Suppressor macrophage (primary cell): ENCODE results near the gene ACTMAP.

Experiments used
- DNase-seq, 4 experiments: peaks; one replicate each; pipeline ENCODE4 v3.0.0-alpha.2; 2020 to 2022

ACTMAP gene

DNA sequence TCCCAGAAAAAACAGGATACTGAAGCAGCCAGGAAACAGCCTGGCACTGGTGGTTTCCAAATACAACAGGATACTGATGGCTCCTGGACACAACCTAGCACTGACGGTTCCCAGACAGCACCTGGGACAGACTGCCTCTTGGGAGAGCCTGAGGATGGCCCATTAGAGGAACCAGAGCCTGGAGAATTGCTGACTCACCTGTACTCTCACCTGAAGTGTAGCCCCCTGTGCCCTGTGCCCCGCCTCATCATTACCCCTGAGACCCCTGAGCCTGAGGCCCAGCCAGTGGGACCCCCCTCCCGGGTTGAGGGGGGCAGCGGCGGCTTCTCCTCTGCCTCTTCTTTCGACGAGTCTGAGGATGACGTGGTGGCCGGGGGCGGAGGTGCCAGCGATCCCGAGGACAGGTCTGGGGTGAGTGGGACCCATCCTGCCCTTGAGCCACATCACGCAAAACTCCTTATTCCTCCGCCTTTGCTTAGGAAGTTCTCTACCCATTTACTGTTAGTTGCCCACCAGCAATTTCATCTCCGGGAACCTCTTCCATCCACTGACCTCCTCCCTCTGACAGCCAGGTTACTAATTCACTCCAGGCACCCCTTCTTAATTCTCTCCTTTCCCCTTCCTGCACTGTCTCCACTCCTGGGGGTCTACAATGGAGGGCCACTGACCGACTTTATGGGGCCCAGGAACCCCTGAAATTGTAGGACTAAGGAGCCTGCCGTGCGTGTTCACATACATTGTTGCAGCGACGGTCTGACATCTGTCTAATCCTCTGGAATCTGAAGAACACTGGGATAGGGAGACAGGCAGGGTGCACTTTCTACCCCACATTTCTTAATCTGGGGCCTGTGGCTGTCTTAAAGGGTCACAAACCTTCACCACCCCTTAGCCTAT is 32.1 kb downstream of the ACTMAP start:
- peak in 1 of 4 experiments; percentile 15 for DNase-seq

DNA sequence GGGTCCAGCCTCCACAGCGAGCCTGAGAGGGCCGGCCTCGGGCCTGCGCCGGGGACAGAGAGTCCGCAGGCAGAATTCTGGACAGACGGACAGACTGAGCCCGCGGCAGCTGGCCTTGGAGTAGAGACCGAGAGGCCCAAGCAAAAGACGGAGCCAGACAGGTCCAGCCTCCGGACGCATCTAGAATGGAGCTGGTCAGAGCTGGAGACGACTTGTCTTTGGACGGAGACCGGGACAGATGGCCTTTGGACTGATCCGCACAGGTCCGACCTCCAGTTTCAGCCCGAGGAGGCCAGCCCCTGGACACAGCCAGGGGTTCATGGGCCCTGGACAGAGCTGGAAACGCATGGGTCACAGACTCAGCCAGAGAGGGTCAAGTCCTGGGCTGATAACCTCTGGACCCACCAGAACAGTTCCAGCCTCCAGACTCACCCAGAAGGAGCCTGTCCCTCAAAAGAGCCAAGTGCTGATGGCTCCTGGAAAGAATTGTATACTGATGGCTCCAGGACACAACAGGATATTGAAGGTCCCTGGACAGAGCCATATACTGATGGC is 32.9 kb downstream of the ACTMAP start:
- DNase-seq: peak in 1 of 4 experiments; percentile 6

- DNase-seq: peak; percentile 97 to 100 (median 98)
Measured at GRCh38 chr19:40716482-40717324, 33.6 kb downstream of the ACTMAP start, which contains the start of the genes COQ8B and ITPKC. COQ8B (minus strand) TSS chr19:40716886; CDS start chr19:40714632, 2,254 bp downstream. ITPKC (plus strand) TSS chr19:40717112; CDS start chr19:40717136, 24 bp downstream.

- DNase-seq: no peak
Measured at GRCh38 chr19:40716031-40716481, 34.2 kb downstream of the ACTMAP start.

GRCh38 chr19:40714441-40715299 is 35.6 kb downstream of the ACTMAP start:
- DNase-seq: peak; percentile 89 to 94 (median 92)

GRCh38 chr19:40713939-40714338 is 36.3 kb downstream of the ACTMAP start:
- DNase-seq: no peak

DNA sequence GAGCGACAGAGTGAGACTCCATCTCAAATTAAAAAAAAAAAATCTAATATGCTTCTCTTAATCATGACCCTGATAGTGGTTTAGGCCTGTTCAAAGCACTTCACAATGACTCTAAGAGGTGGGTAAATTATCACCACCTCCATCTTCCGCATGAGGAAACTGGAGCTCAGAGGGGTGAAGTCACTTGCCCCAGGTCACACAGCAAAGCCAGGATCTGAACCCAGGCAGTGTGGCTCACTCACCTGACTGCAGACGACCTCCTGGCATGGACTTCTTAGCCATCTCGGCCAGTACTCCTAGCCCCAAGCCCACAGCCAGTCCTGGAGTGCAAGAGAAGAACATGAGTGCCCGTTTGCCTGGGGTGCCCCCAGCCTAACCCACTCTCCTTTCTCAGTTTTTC is 40.5 kb downstream of the ACTMAP start:
- DNase-seq: no peak

DNA sequence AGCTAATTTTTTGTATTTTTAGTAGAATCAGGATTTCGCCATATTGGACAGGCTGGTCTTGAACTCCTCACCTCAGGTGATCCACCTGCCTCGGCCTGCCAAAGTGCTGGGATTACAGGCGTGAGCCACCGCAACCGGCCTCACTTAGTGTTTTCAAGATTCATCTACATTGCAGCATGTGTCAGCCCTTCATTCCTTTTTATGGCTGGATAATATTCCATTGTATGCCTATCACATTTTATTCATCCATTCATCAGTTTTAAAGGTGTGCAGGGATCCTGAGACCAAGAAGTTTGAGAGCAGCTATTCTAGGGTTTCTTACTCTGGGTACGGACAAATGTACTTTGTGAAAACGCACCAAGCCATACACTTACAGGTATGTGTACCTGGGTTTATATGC is 42.7 kb downstream of the ACTMAP start:
- DNase-seq: no peak

DNA sequence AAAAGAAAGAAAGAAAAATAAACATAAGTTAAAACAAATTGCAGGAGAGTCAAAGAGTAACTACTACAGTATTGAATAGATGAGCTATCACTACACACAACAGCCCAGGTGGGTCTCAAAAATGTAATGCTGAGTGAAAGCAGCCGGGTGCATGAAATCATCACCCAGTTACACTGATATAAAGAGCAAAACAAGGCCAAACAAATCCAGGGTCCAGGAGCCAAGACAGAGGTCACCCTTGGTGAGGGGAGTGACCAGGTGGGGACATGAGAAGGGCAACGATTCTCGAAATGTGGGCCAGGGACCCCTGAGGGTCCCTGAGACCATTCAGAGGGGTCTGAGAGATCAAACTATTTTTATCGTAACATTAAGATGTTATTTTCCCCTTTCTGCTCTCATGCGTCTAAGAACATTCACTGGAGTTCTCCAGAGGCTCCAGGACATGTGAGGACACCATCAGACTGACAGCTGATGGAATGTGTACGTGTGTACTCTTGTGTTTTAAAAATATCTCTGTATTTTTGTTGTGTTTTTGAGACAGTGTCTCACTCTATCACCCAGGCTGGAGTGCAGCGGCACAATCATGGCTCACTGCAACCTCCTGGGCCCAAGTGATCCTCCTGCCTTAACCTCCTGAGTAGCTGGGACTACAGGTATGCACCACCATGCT is 44.2 kb downstream of the ACTMAP start:
- no peak for DNase-seq

DNA sequence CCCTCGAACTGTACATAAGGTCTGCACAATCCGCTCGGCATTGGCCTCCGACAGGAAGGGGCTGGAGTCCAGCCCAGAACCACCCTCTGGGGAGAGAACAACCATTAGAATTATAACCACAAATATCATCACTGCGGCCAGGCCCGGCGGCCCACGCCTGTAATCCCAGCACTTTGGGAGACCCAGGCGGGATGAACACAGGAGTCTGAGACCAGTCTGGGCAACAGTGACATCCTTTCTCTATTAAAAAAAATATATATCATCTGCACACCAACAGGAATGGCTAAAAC is 45.0 kb downstream of the ACTMAP start:
- DNase-seq: no peak

GRCh38 chr19:40704491-40705361 is 45.6 kb downstream of the ACTMAP start:
- no peak for DNase-seq

DNA sequence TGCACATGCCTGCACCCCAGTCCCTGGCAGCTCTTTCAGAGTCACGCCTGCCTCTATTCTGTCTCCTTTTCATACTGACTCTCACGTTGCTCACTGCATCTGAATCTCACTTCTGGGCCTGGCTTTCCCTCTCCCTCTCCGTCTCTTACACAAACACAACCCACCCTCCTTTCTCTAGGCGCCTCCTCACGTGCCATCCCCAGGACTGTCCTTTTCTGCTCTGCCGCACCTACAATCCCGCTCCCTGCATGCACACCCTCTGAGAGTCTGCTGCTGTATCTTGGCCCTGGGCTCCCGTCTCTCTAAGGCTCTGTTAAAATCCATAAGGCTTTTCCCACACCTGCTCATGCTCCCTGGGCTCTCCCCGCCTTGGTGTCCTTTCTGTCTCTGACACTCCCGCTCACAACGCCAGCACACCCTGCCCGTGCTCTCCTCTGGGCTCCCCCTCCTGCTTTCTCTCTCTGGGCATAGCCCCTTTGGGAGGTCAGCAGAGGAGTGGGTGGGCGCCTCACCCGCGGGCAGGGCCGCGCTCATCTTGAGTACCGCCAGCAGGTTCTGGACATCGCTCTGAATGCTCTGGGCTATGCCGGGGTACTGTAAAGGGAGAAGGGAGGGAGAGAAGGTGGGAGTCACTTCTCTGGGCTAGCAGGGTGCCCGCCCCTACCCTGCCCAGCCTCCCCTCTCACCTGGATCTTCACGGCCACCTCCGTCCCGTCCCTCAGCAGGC is 47.1 kb downstream of the ACTMAP start:
- no peak for DNase-seq

DNA sequence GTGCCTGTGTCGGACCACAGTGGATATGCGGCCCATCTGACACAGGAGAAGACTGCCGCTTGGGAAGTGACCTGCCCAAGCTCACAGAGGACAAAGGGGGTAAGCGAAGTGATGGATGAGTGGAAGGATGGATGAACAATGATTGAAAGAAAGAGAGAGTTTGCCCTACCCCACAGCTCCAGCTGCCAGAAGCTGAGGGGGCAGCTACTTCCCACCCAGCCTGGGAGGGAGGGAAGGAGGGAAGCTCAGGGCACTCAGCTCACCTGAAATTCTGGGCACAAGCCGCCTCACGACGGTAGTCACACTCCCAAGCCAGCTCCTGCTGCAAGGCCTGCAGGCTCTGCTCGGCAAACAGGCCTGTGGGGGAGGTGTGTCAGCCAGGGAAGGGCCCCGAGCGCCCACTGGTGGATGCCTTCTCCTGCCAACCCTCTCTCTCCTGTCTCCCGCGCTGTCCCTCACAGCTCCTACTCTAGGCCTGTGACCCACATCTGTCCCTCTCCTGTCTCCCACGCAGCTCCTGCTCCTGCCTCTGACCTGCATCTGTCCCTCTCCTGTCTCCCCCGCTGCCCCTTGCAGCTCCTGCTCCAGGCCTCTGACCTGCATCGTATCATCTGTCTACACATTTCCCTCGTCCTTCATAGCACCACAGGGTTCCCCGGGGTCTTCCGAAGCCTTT is 47.8 kb downstream of the ACTMAP start:
- peak in 1 of 4 experiments; percentile 25 for DNase-seq

DNA sequence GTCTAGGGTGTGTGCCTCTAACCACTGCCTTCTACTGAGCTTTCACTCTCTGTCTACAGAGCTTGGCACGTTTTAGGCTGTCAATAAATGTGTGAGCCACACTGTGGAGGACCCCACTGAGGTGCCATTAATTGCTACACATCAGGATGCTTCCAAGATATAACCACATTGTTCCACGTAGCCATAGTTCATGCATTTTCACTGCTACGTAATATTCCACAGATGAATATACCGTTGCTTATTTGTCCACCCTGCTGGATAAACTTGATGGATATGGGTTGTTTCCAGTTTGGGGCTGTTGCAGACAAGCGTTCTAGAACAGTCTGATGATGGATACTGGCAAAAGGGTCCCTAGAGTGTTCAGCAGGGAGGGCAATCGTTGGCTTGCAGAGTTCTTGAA is 48.5 kb downstream of the ACTMAP start:
- DNase-seq: no peak

DNA sequence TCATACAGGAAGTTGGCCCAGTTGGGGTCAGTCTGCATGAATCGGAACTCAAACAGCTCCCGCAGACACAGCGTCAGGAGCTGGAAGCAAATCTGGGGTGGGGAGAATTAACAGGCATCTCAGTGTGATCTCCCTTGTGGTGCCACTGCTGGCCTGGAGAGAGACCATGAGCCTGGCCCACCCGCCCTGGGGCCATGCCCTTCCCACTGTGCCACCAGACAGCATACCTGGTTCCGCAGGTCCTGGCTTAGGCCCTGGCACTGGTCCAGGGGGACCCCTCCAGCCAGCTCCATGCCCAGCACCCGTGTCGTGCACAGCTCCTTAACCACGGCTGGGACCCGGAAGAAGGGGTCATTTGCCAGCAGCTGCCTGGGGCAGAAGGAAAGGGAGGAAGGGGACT is 50.2 kb downstream of the ACTMAP start:
- no peak for DNase-seq

DNA sequence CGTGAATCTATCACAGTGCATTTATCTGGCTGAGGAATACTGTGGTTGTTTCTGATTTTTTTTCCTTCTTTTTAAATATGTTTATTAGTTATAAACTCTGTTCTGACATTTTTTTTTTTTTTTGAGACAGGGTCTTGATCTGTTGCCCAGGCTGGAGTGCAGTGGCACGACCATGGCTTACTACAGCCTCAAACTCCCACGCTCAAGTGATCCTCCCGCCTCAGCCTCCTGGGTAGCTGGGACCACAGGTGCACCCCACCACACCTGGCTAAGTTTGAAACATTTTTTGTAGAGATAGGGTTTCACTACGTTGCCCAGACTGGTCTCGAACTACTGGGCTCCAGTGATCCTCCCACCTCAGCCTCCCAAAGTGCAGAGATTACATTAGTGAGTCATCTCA is 53.3 kb downstream of the ACTMAP start:
- no peak for DNase-seq

DNA sequence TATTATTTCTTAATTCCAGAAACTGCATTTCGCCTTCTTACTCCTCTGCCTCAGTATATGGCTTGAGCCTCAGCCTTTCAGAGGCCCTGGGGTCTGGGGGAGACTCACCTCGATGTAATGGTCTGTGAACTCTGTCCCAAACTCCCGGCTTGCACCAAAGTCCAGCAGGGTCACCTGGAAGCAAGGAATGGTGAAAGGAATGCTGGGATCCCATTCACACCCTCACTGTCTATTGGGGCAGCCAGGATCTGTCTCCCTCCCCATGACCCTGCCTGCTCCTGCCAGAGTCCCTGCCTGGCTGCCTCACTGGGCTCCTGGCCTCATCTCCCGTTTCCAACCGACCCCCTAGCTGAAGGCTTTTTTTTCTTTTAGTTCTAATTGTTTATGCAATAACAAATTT is 54.4 kb downstream of the ACTMAP start:
- DNase-seq: no peak

DNA sequence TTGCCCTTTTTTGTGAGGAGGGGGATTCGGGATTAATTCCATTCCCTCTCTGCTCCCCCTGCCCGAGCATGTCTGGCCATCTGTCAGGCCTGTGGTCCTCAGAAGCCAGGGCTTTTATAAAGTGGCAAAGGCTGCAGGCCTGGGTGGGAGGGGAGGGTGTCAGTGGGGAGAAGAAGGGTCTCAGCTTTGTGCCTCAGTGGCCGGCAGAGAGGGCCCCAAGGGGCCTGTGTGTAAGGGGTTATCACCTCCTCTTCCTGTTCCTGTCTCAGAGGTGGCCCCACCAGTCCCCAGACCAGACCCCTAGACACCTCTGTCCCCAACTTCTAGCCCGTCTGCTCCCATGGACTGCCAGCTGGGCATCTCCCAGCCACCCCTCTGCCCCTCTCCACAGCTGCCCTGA is 56.4 kb downstream of the ACTMAP start:
- no peak for DNase-seq

DNA sequence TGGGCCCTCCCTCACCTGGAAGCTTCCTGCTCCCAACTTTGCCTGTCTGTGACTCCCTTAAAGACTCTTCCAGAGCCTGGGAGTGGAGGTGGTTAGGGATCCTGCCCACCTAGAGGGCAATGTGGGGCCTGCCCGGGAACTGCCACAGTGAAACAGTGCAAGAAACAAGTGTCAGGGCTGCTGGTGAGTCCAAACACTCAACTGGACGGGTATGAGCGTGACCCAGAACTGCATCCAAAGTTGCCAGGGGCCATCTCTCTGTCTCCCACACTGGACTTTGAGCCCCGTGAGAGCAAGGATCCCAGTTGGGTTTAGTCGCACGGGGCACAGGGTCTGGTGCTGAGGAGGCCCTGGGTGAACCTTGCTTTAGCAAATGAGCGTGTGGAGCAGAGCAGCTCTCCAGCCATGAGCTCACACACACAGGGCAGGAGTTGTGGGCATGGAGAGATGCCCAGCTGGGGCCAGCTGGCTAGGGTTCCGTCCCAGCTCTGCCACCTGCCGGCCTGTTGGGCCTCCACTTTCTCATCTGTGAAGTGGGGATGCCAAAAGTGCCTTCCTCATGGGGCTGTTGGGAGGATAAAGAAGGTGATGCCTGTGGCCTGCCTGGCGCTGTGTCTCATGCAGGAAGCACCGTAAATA is 57.0 kb downstream of the ACTMAP start:
- DNase-seq: no peak
